Measurements from ENCODE around the gene SCO2. TPM values are rescaled to one million over a fixed set of nuclear protein-coding genes. Genes with fewer than 3 reads are reported as not detected.

The SCO2 gene
- total and polyA plus RNA-seq, 2 of the 13 experiments (the other 11 are each of a cell fraction or from before 2014, with no cell fraction given) = 0.32 to 3.7 TPM

- TF ChIP-seq HMGA1 (CRISPR knock-in tag; conservative IDR thresholded peaks at IDR 0.05) (no peak), SP140L (CRISPR knock-in tag; IDR thresholded peaks at IDR 0.05; ENCODE audit: borderline replicate concordance) (peak; percentile 46; the same call in 1 of the 2 replicates), ZNF75D (CRISPR knock-in tag; IDR thresholded peaks at IDR 0.05; ENCODE audit: borderline replicate concordance) (no peak), FOXP1 (IDR thresholded peaks at IDR 0.05) (no peak), FOXP1 (CRISPR knock-in tag; IDR thresholded peaks at IDR 0.05) (0 out of 2 replicates have a peak, but pooled peaks have one; percentile 12), PTBP1 (IDR thresholded peaks at IDR 0.05; ENCODE audit: low read depth, low read length, poor library complexity, severe bottlenecking) (no peak), ZNF44 (CRISPR knock-in tag; IDR thresholded peaks at IDR 0.05) (no peak), PLRG1 (conservative IDR thresholded peaks at IDR 0.05) (no peak), PPARG (CRISPR knock-in tag; conservative IDR thresholded peaks at IDR 0.05) (no peak; the same call in 1 of the 2 replicates), ATF5 (CRISPR knock-in tag; IDR thresholded peaks at IDR 0.05; ENCODE audit: low read depth) (no peak; the same call in 1 of the 2 replicates), JARID2 (CRISPR knock-in tag; IDR thresholded peaks at IDR 0.05; ENCODE audit: insufficient replicate concordance) (no peak), SCMH1 (CRISPR knock-in tag; IDR thresholded peaks at IDR 0.05; ENCODE audit: borderline replicate concordance) (no peak), ZNF512 (CRISPR knock-in tag; IDR thresholded peaks at IDR 0.05) (no peak), THAP11 (CRISPR knock-in tag; IDR thresholded peaks at IDR 0.05) (peak; percentile 60; the same call in 1 of the 2 replicates), ZSCAN30 (CRISPR knock-in tag; IDR thresholded peaks at IDR 0.05) (0 out of 2 replicates have a peak, but pooled peaks have one; percentile 26), KAT2B (IDR thresholded peaks at IDR 0.05; ENCODE audit: borderline replicate concordance, low read depth, low read length) (no peak), ZNF367 (CRISPR knock-in tag; IDR thresholded peaks at IDR 0.05; ENCODE audit: borderline replicate concordance) (0 out of 2 replicates have a peak, but pooled peaks have one; percentile 27), RFX5 (IDR thresholded peaks at IDR 0.05; ENCODE audit: low read depth, low read length) (no peak), KDM4B (CRISPR knock-in tag; IDR thresholded peaks at IDR 0.05) (peak; percentile 71; the same call in 1 of the 2 replicates), FOXK2 (IDR thresholded peaks at IDR 0.05) (no peak), NCOA1 (CRISPR knock-in tag; IDR thresholded peaks at IDR 0.05) (no peak; the same call in 1 of the 2 replicates), HNF4G (IDR thresholded peaks at IDR 0.05; ENCODE audit: borderline replicate concordance, low read depth, low read length) (peak; percentile 52; the same call in 1 of the 2 replicates), HNF4G (CRISPR knock-in tag; IDR thresholded peaks at IDR 0.05; ENCODE audit: borderline replicate concordance, low read depth) (no peak; the same call in 1 of the 2 replicates), NONO (IDR thresholded peaks at IDR 0.05) (no peak), NONO (CRISPR knock-in tag; conservative IDR thresholded peaks at IDR 0.05) (0 out of 2 replicates have a peak, but pooled peaks have one; percentile 58), HDAC2 (CRISPR knock-in tag; IDR thresholded peaks at IDR 0.05) (peak; percentile 37; the same call in 1 of the 2 replicates), ZNF143 (CRISPR knock-in tag; IDR thresholded peaks at IDR 0.05) (no peak), ZNF121 (CRISPR knock-in tag; IDR thresholded peaks at IDR 0.05) (peak; percentile 94)
Measured at GRCh38 chr22:50529897-50530579, 4.6 kb upstream of the SCO2 start, which contains the start of gene TYMP (continued).

Data from HepG2 (cell line).